Testis (tissue), 3 donors: Measurements from ENCODE around the gene GLIS1. TPM values are rescaled to one million over a fixed set of nuclear protein-coding genes. Genes with fewer than 3 reads are reported as not detected.

Experiments used
- DNase-seq: peaks from one replicate; pipeline ENCODE4 v3.0.0-alpha.2; 2019
- H3K27ac ChIP-seq, 2 donors: fragments of 200-600 bp; sonication (generic); one replicate each; pipeline ENCODE4 v1.5.1; 2019
- H3K27me3 ChIP-seq: fragments of 200-600 bp; sonication (generic); one replicate; pipeline ENCODE4 v1.5.1; 2019
- H3K36me3 ChIP-seq: fragments of 200-600 bp; sonication (generic); one replicate; pipeline ENCODE4 v1.5.1; 2017; ENCODE audit warnings: low read depth; ENCODE audit errors: missing control alignments
- H3K4me1 ChIP-seq: fragments of 200-600 bp; sonication (generic); one replicate; pipeline ENCODE4 v1.5.1; 2019
- H3K4me3 ChIP-seq, 2 donors: fragments of 200-600 bp; sonication (generic); one replicate each; pipeline ENCODE4 v1.5.1; 2017 to 2019
- H3K9me3 ChIP-seq: fragments of 200-600 bp; sonication (generic); one replicate; pipeline ENCODE4 v1.5.1; 2017
- POLR2A ChIP-seq: fragments of 450-650 bp; IDR thresholded peaks from one replicate; pipeline ENCODE4 v1.6.1; 2017; ENCODE audit warnings: antibody characterized with exemption, mild to moderate bottlenecking, moderate library complexity
- WGBS, 2 donors: methylation state at CpG; one replicate each; pipeline ENCODE4 v1.1.5; 2018; 5-methylcytosine and 5-hydroxymethylcytosine counted together
- intact Hi-C: fragments of 100-400 bp; cut with DNase I; formaldehyde crosslinking; loops from one replicate; pipeline ENCODE4 v1.15.1; 2023; ENCODE audit warnings: low total_unique reads
- polyA plus RNA-seq: library from polyadenylated mRNA; stranded (reverse); fragments of 350-450 nt; fragmentation: Illumina TruSeq; extraction: RNeasy Lipid Tissue Mini Kit (QIAGEN cat#74804); gene quantifications from one replicate; pipeline ENCODE4 v1.2.3, GENCODE V29; 2014; ENCODE audit warnings: low read depth, low replicate concordance; ENCODE audit not compliant: insufficient read depth
- total RNA-seq, 2 donors: library from RNA; depleted of rRNA; stranded (reverse); fragments of >200 nt; gene quantifications; one replicate each; pipeline ENCODE4 v1.2.3, GENCODE V29; 2016
- TF ChIP-seq, protein P1 (sequence below), 3 experiments: fragments of 450-650 bp in 2 of 3; fragments of 200-600 bp in 1 of 3; sonication (generic) in 1 of 3; IDR thresholded peaks; one replicate each; pipeline ENCODE4 v1.5.1; 2016 to 2019; ENCODE audit warnings: antibody characterized with exemption in 3 of 3, mild to moderate bottlenecking in 2 of 3, moderate library complexity in 1 of 3

The GLIS1 gene
- total and polyA plus RNA-seq, 3 donors from 2014 or later = 2.9 to 6.1 (median 3.8) TPM

GRCh38 chr1:53726009-53726600, 12.9 kb downstream of the GLIS1 start:
- no peak for DNase-seq
- Histone ChIP-seq H3K4me3 (no peak overlapping the region), H3K27me3 (no peaks in the 10 kb centered on the region), H3K27ac (no peak overlapping the region), H3K4me1 (no peaks in the 10 kb centered on the region), H3K9me3 (no peaks in the 10 kb centered on the region), H3K36me3 (no peaks in the 10 kb centered on the region)
- 94 to 95% methylated on average over 8 of the region's 8 CpGs for WGBS, 2 donors
- intact Hi-C loops = no loop called here
- no peak for TF ChIP-seq POLR2A
- TF ChIP-seq, protein P1, sequence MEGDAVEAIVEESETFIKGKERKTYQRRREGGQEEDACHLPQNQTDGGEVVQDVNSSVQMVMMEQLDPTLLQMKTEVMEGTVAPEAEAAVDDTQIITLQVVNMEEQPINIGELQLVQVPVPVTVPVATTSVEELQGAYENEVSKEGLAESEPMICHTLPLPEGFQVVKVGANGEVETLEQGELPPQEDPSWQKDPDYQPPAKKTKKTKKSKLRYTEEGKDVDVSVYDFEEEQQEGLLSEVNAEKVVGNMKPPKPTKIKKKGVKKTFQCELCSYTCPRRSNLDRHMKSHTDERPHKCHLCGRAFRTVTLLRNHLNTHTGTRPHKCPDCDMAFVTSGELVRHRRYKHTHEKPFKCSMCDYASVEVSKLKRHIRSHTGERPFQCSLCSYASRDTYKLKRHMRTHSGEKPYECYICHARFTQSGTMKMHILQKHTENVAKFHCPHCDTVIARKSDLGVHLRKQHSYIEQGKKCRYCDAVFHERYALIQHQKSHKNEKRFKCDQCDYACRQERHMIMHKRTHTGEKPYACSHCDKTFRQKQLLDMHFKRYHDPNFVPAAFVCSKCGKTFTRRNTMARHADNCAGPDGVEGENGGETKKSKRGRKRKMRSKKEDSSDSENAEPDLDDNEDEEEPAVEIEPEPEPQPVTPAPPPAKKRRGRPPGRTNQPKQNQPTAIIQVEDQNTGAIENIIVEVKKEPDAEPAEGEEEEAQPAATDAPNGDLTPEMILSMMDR (IDR thresholded peaks at IDR 0.05) = no peak

DNA sequence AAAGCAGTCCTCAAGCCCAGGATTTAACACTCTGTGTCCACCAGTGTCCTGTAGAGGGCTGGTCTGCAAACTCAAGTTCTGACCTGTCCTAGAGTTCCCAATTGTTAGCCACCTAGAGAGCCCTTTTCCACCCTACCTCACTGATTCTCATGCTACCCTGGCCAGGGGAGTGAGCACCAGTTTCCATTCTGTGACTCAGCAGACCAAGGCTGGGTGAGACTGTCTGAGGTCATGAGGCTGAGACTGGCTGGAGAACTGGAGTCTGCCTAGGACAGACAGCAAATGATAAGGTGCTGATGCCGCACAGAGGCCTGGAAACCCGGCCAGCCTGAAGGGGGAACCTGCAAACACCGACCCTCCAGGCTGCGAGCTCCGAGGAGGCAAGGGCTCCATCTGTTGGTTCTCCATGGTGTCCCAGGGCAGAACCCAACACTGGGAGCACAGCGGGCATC, 13.7 kb downstream of the GLIS1 start:
- H3K36me3 ChIP-seq = no peaks in the 10 kb centered on the region
- 71 to 86% methylated on average over 4 to 6 of the region's 6 CpGs for WGBS, 2 donors
- no peak for DNase-seq

GRCh38 chr1:53722025-53722424, 16.9 kb downstream of the GLIS1 start:
- Histone ChIP-seq H3K4me1 (no peaks in the 10 kb centered on the region), H3K9me3 (no peaks in the 10 kb centered on the region), H3K27me3 (no peaks in the 10 kb centered on the region), H3K27ac (no peak overlapping the region), H3K4me3 (no peak overlapping the region), H3K36me3 (no peaks in the 10 kb centered on the region)
- TF ChIP-seq, protein P1 (IDR thresholded peaks at IDR 0.05) = no peak
- TF ChIP-seq POLR2A = no peak
- no peak for DNase-seq
- intact Hi-C loops = no loop called here
- 62 to 66% methylated on average over 1 of the region's 1 CpG for WGBS, 2 donors

More for the DNA sequence above, 13.7 kb downstream of the GLIS1 start:
- Histone ChIP-seq H3K27me3 (no peaks in the 10 kb centered on the region), H3K4me3 (no peak overlapping the region), H3K4me1 (no peaks in the 10 kb centered on the region), H3K9me3 (no peaks in the 10 kb centered on the region), H3K27ac (no peak overlapping the region)
- no peak for TF ChIP-seq POLR2A
- TF ChIP-seq, protein P1 (IDR thresholded peaks at IDR 0.05) = no peak
- intact Hi-C loops = no loop called here

GRCh38 chr1:53721088-53721487, 17.9 kb downstream of the GLIS1 start:
- DNase-seq = no peak
- no peaks in the 10 kb centered on the region for H3K4me1 ChIP-seq
- intact Hi-C loops = no loop called here
- 65 to 67% methylated on average over 4 of the region's 4 CpGs for WGBS, 2 donors
- H3K9me3 ChIP-seq = no peaks in the 10 kb centered on the region
- no peak overlapping the region for H3K27ac ChIP-seq
- H3K27me3 ChIP-seq = no peaks in the 10 kb centered on the region
- TF ChIP-seq POLR2A = no peak
- TF ChIP-seq, protein P1 (IDR thresholded peaks at IDR 0.05) = no peak
- H3K36me3 ChIP-seq = no peaks in the 10 kb centered on the region
- H3K4me3 ChIP-seq = no peak overlapping the region

GRCh38 chr1:53719469-53719868, 19.5 kb downstream of the GLIS1 start:
- no peak overlapping the region for H3K4me3 ChIP-seq

More at GRCh38 chr1:53719469-53719868, 19.5 kb downstream of the GLIS1 start:
- 90 to 96% methylated on average over 2 of the region's 2 CpGs for WGBS, 2 donors
- no peak for DNase-seq
- Histone ChIP-seq H3K27ac (no peak overlapping the region), H3K9me3 (no peaks in the 10 kb centered on the region), H3K36me3 (no peaks in the 10 kb centered on the region), H3K27me3 (no peaks in the 10 kb centered on the region), H3K4me1 (no peaks in the 10 kb centered on the region)
- intact Hi-C loops = no loop called here
- TF ChIP-seq, protein P1 (IDR thresholded peaks at IDR 0.05) = no peak
- no peak for TF ChIP-seq POLR2A
